Suprapubic skin (tissue), 4 donors: ENCODE results near the gene CTNNAL1. TPM values are rescaled to one million over a fixed set of nuclear protein-coding genes. Genes with fewer than 3 reads are reported as not detected.
A peak's percentile ranks its signal among the peaks of the same experiment; 100 is the strongest.

Experiments
- DNase-seq, 2 donors: peaks; one replicate each; pipeline ENCODE4 v3.0.0-alpha.2; 2019; ENCODE audit warnings: low spot score in 2 of 2
- H3K27ac ChIP-seq: fragments of 200-600 bp; sonication (generic); one replicate; pipeline ENCODE4 v1.5.1; 2019
- H3K27me3 ChIP-seq: fragments of 200-600 bp; sonication (generic); one replicate; pipeline ENCODE4 v1.5.1; 2019
- H3K36me3 ChIP-seq: fragments of 200-600 bp; sonication (generic); one replicate; pipeline ENCODE4 v1.5.1; 2019
- H3K4me1 ChIP-seq: fragments of 200-600 bp; sonication (generic); one replicate; pipeline ENCODE4 v1.5.1; 2019
- H3K4me3 ChIP-seq: fragments of 200-600 bp; sonication (generic); one replicate; pipeline ENCODE4 v1.5.1; 2019; ENCODE audit warnings: mild to moderate bottlenecking
- H3K9me3 ChIP-seq: fragments of 200-600 bp; sonication (generic); one replicate; pipeline ENCODE4 v1.5.1; 2019
- EP300 ChIP-seq: sonication (generic); formaldehyde crosslinking; IDR thresholded peaks from one replicate; pipeline ENCODE4 v1.6.1; 2017; ENCODE audit warnings: antibody characterized with exemption
- POLR2A ChIP-seq, 2 donors: fragments of 450-650 bp; IDR thresholded peaks; one replicate each; pipeline ENCODE4 v1.6.1; 2017; ENCODE audit warnings: antibody characterized with exemption in 2 of 2, mild to moderate bottlenecking in 2 of 2, moderate library complexity in 2 of 2
- POLR2AphosphoS5 ChIP-seq, 3 donors: sonication (generic); formaldehyde crosslinking; IDR thresholded peaks; one replicate each; pipeline ENCODE4 v1.6.1; 2017; ENCODE audit warnings: antibody characterized with exemption in 3 of 3
- WGBS: methylation state at CpG from one replicate; pipeline ENCODE4 v1.1.5; 2018; 5-methylcytosine and 5-hydroxymethylcytosine counted together
- total RNA-seq, 4 donors: library from RNA; depleted of rRNA; stranded (reverse); fragments of >200 nt; gene quantifications; one replicate each; pipeline ENCODE4 v1.1.0, GENCODE V29; 2016
- TF ChIP-seq, protein P1 (sequence below), 2 donors: fragments of 200-600 bp in 1 of 2; fragments of 450-650 bp in 1 of 2; sonication (generic) in 1 of 2; IDR thresholded peaks; one replicate each; pipeline ENCODE4 v1.5.1; 2016 to 2019; ENCODE audit warnings: antibody characterized with exemption in 2 of 2, mild to moderate bottlenecking in 1 of 2, moderate library complexity in 1 of 2

CTNNAL1 gene
- total RNA-seq, 4 donors from 2014 or later = 13.0 to 23.2 (median 16.0) TPM

DNA sequence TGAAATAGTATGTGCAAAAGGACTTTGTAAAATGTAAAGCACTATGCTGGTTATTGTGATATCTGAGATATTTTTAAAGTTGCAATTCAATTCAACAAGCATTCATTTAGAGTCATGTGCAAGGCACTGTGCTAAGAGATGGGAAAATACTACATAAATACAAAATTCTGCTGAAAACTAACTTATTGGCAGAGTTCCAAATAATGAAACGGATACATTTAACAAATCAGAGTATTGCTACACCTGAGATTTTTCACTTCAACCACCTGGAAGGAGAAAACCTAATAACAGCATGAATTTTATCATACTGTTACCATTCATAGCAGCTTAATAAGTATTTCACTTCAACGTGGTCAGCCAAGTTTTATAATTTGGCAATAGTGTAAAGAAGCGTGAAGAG, 6.1 kb upstream of the CTNNAL1 start:
- no peak for DNase-seq
- Histone ChIP-seq H3K9me3 (no peaks in the 10 kb centered on the region), H3K27ac (no peak overlapping the region), H3K4me1 (peaks cover 8% of the 10 kb centered on the region), H3K4me3 (no peak overlapping the region), H3K36me3 (peaks cover 8% of the 10 kb centered on the region), H3K27me3 (no peaks in the 10 kb centered on the region)
- 66% methylated on average over 3 of the region's 3 CpGs for WGBS
- TF ChIP-seq, protein P1, sequence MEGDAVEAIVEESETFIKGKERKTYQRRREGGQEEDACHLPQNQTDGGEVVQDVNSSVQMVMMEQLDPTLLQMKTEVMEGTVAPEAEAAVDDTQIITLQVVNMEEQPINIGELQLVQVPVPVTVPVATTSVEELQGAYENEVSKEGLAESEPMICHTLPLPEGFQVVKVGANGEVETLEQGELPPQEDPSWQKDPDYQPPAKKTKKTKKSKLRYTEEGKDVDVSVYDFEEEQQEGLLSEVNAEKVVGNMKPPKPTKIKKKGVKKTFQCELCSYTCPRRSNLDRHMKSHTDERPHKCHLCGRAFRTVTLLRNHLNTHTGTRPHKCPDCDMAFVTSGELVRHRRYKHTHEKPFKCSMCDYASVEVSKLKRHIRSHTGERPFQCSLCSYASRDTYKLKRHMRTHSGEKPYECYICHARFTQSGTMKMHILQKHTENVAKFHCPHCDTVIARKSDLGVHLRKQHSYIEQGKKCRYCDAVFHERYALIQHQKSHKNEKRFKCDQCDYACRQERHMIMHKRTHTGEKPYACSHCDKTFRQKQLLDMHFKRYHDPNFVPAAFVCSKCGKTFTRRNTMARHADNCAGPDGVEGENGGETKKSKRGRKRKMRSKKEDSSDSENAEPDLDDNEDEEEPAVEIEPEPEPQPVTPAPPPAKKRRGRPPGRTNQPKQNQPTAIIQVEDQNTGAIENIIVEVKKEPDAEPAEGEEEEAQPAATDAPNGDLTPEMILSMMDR (IDR thresholded peaks at IDR 0.05) = no peak
- TF ChIP-seq EP300 (no peak), POLR2AphosphoS5 (IDR thresholded peaks at IDR 0.05) (no peak), POLR2A (IDR thresholded peaks at IDR 0.05) (no peak)

DNA sequence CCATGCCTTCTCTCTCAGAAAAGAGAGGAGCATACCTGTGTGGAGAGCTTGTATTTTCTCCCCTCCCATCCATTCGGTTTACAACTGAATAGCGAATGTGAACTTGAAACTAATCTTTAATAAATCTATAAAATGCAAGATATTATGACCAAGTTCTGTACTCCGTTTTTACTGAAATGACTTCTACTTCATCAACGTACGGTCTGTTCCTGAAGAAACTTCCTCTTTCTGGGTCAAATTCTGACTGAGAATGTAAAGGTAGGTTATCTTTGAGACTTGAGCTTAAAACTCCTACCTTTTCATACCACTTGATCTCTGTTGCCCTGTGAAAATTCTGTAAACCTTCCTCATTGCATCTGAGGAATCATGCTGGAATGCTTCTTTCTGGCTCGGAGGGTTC, 4.2 kb upstream of the CTNNAL1 start:
- Histone ChIP-seq H3K9me3 (no peaks in the 10 kb centered on the region), H3K27ac (no peak overlapping the region), H3K36me3 (peaks cover 8% of the 10 kb centered on the region), H3K4me3 (no peak overlapping the region), H3K27me3 (no peaks in the 10 kb centered on the region), H3K4me1 (peaks cover 25% of the 10 kb centered on the region)
- WGBS = 91% methylated on average over 6 of the region's 6 CpGs
- no peak for DNase-seq
- TF ChIP-seq, protein P1 (IDR thresholded peaks at IDR 0.05) = no peak
- TF ChIP-seq POLR2AphosphoS5 (IDR thresholded peaks at IDR 0.05) = no peak

DNA sequence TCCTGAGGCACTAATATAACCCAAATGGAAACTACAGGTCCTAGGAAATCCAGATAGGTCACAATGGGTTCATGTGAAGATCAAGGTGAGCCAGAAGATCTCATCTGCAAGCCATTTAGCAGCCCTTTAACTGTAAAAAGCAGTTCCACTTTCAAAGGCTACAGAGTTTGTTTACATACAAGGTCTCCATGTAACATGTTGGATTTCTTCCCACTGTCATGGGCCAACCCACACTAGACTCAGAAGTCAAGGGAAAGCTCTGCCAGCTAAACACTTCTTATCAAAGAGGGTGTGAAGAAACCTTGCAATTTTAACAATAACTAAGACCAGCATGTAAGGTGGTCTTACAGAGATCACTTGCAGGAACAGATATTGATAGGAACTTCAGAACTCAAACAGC, 3.8 kb upstream of the CTNNAL1 start:
- no peak overlapping the region for H3K27ac ChIP-seq
- TF ChIP-seq EP300 (no peak), POLR2A (IDR thresholded peaks at IDR 0.05) (no peak), POLR2AphosphoS5 (IDR thresholded peaks at IDR 0.05) (no peak)
- TF ChIP-seq, protein P1 (IDR thresholded peaks at IDR 0.05) = no peak
- H3K4me3 ChIP-seq = no peak overlapping the region
- H3K4me1 ChIP-seq = peaks cover 29% of the 10 kb centered on the region
- DNase-seq = no peak
- H3K36me3 ChIP-seq = peaks cover 8% of the 10 kb centered on the region
- H3K9me3 ChIP-seq = no peaks in the 10 kb centered on the region
- H3K27me3 ChIP-seq = no peaks in the 10 kb centered on the region

DNA sequence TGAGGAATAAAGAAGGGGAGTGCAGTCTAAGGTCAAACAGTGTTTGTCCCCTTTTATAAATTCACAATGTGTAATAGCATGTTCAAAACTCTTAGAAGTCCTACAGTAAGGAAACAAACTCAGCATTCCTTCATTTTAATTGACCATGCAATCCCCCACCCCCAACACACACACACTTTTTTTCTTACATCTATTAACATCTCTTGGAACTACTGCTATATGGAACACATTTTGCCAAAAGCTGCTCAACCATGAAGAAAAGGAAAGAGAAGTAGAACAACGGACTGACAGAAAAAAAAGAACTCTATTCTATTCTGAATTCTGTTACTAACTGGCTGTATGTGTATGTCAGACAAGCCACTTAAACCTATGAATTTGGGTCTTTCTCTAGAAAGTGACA, 2.8 kb upstream of the CTNNAL1 start:
- H3K36me3 ChIP-seq = peaks cover 5% of the 10 kb centered on the region
- H3K9me3 ChIP-seq = no peaks in the 10 kb centered on the region
- H3K27ac ChIP-seq = no peak overlapping the region
- no peak overlapping the region for H3K4me3 ChIP-seq
- H3K4me1 ChIP-seq = peaks cover 38% of the 10 kb centered on the region
- DNase-seq = no peak
- WGBS = 80% methylated on average over 1 of the region's 1 CpG
- no peaks in the 10 kb centered on the region for H3K27me3 ChIP-seq
- TF ChIP-seq EP300 (no peak), POLR2AphosphoS5 (IDR thresholded peaks at IDR 0.05) (no peak), POLR2A (IDR thresholded peaks at IDR 0.05) (no peak)
- TF ChIP-seq, protein P1 (IDR thresholded peaks at IDR 0.05) = no peak

DNA sequence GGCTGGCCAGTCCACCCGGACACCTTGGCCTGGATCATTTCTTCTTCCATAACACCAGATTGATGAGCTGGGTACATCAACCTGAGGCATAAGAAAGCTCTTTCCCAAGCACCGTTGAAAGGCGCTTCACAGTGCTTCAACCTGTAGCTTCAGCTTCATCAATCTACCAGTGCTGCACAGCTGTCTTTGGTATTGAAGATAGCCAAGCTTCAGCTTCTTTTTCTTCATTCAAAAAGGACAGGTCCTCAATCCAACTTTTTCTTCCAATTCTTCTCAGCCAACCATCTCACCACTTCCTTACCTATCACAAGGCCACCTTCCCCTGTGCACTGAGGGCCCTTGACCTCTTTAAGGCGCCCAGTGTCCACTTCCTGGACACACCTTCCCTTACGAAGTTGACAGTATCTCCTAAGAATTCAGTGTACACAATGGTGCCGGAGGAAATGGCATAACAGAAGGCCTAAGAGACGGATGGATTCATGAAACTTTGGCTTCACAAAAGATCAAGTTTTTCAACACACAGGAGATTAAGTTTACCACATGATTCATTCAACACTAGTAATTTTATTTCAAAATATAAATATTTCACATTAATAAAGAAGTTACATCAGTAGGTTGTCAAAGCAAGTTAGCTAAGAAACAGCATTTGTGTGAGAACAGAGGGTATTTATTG, 1.4 kb upstream of the CTNNAL1 start:
- 84% methylated on average over 7 of the region's 7 CpGs for WGBS
- Histone ChIP-seq H3K4me3 (no peak overlapping the region), H3K27me3 (no peaks in the 10 kb centered on the region), H3K9me3 (no peaks in the 10 kb centered on the region), H3K4me1 (peaks cover 41% of the 10 kb centered on the region), H3K27ac (peak overlapping the region; percentile 95), H3K36me3 (no peaks in the 10 kb centered on the region)
- DNase-seq = no peak
- TF ChIP-seq POLR2AphosphoS5 (IDR thresholded peaks at IDR 0.05) (no peak), POLR2A (IDR thresholded peaks at IDR 0.05) (no peak), EP300 (no peak)
- TF ChIP-seq, protein P1 (IDR thresholded peaks at IDR 0.05) = no peak
